ENCODE measurements around the gene PDLIM1.

PDLIM1 gene

DNA sequence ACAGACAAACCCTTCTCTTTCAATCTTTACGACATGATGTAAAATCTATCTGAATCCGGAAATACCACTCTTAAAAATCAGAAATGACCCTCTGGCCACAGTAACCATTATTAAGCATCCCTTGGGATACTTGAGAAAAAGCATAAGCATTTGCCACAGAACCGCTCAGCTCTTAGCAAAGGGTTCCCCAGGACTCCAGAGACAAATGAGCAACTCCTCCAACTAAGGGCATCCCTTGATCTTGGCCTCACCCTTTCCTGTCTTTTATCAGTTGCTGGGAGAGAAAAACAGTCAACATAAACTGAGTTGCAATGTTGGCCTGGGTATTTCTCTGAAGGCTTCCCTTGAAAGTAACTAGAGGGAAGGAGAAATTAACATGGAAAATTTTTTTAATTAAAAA is 3.5 kb downstream of the PDLIM1 start:
- no peak for DNase-seq

DNA sequence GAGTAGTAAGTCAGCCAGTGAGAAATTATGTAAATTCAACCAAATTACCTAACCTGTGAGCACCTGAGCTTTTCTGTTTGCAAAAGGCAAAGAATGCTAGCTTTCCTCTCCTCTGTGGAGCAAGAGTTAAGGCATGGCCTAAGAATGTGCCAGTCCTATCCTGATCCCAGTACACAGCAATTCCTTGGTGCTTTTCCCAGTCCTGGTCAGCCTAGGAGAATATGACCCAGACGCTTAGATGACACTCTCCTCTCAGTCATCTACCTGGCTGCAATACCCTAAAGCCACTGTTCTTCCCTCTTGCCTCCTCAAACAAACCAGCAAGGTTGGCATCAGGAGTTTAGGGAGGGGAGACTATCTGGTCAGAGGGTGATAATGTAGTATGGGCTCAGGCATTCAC is 4.1 kb downstream of the PDLIM1 start:
- no peak for DNase-seq

DNA sequence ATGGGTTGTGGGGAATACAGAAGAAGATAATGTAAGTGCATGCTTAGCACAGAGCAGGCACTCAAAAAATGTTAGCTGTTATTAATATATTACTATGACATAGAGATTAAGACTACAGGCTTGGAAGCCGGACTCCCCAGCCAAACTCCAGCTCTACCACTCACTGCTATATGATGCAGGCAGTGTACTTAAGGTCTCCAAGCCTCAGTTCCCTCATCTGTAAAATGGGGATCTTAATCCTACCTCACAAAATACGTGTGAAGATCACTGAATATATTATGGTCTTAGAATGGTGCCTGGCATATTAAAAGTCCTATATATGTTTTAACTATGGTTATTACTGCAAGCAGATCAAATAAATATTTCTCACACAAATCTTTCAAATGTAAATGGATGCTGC is 5.2 kb downstream of the PDLIM1 start:
- no peak for DNase-seq

DNA sequence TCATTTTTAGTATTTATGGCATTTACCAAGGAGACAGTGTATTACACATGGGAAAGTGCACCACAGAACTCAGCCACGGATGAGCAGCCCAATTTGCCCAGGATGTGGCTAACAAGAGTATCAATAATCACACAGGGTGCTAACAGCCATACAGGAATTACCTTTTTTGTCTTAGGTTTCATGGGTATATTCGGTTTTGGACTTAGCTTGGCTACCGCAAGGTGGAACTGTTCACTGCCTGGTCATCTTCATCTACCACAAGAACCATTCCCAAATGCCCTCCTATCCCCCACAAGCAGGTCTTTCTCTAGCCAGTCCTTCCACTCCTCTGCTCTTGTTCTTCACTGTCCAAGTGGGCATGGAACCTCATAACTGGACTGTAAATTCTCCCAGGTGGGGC is 6.0 kb downstream of the PDLIM1 start:
- no peak for DNase-seq

DNA sequence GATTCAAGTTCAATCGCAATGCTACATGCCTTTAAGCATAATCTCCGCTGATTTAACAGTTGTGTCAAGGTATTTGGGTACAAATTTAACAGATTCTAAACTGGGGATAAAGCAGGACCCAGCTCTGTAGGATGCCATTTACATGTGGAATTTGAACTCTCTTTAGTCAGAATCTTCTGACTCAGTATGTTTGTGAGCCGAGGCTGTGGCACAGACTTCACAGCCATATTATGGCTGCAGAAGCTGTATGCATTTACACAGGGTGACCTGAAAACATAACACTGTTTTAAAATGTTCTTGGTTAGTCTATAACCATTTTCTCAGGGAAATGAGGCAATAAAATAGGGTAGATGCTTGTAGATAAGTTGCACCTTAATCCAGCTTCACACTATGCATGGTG is 8.7 kb downstream of the PDLIM1 start:
- no peak for DNase-seq

DNA sequence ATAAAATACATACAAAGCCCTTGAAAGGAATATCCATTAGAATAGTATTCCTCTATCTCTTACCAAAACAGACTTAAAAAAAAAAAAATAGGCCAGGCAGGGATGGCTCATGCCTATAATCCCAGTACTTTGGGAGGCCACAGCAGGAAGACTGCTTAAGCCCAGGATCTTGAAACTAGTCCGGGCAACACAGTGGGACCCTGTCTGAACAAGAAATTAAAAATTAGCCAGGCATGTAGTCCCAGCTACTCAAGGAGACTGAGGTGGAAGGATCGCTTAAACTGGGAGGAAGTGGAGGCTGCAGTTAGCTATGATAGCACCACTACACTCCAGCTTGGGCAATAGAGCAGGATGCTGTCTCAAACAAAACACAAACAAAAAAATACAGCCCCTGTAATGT is 9.6 kb downstream of the PDLIM1 start:
- DNase-seq, result no peak

GRCh38 chr10:95280637-95281036 is 10.2 kb downstream of the PDLIM1 start:
- DNase-seq, result no peak

- DNase-seq, result no peak
Observed at GRCh38 chr10:95279042-95279820, 11.6 kb downstream of the PDLIM1 start.

DNA sequence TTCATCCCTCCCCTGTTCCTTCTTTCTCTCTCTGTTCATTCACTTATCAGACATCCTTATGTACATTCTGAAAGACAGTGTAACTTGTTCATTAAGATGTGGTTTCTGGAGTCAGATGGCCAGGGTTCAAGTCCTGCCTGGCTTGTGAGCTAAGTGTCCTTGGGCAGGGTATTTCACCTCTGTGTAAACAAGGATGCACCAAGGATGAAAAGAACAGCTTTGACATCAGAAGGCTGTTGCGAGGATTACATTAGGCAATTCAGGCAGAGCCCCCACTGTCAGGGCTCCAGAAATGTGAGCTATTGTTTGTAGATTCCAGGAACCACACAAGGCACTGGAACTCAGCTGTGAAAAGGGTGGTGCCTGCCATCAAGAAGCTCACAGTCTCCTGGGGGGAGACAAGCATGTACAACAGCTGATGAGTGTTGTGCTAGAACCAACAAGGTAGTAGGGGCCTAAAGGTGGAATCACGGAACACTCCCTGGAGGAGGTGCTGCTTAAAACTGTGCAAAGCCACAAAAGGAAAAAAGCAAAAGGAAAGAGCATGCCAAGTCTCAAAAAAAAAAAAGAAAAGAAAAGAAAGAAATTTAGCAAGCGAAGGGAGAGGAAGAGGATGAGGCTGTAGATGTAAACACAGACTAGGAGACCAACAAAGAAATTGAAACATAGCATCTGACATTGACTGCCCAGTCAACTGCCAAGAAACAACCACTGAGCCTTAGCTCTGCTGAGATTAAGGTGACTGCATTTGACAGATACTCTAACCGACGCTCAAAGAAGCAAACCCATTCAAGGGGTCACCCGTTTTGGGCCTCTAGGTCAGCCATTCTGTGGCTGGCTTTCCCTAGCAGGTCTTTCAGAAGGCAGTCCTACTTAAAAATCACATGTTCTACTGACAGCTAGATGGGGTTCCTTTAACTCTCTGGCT is 12.5 kb downstream of the PDLIM1 start:
- DNase-seq, result no peak

GRCh38 chr10:95277614-95278013 is 13.2 kb downstream of the PDLIM1 start:
- DNase-seq, result no peak

DNA sequence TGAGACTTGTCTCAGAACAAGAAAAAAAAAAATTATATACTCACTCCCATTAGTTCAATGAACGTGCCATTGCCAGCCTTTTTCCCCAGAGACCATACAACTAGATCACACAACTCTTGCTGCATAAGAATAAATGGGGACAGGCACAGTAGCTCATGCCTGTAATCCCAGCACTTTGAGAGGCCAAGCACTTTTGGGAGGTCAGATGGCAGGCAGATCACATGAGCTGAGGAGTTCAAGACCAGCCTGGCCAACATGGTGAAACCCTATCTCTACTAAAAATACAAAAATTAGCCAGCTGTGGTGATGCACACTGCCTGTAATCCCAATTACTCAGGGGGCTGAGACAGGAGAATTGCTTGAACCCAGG is 13.6 kb downstream of the PDLIM1 start:
- no peak for DNase-seq

DNA sequence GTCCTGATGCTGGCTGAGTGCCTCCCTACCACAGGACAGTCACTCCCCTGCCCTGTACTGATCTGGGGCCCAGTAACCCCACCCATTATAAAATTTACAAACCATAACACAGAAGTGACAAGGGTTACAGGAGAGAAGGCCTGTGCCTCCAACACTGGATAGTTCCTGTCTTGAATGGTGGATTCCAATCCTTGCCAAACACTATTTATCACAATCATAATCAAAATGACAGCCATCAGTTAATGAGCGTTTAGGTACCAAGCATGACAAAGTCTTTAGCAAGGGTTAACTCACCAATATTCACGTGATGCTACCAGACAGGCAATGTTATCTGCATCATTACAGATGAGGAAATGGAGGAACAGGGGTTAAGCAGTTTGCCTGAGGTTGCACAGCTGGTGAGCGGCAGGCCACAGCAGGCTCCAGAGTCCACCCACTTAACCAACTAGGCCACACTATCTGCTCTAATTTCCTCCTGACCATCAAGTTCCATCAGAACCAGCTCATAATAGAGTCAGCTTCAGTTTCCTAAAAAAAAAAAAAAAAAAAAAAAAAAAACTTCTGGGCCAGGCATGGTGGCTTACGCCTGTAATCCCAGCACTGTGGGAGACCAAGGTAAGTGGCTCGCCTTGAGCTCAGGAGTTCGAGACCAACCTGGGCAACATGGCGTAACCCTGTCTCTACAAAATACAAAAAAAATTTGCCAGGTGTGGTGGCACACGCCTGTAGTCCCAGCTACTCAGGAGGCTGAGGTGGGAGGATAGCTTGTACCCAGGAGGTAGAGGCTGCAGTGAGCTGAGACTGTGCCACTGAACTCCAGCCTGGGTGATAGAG is 14.2 kb downstream of the PDLIM1 start:
- no peak for DNase-seq

GRCh38 chr10:95275726-95276366 is 15.0 kb downstream of the PDLIM1 start:
- no peak for DNase-seq

DNA sequence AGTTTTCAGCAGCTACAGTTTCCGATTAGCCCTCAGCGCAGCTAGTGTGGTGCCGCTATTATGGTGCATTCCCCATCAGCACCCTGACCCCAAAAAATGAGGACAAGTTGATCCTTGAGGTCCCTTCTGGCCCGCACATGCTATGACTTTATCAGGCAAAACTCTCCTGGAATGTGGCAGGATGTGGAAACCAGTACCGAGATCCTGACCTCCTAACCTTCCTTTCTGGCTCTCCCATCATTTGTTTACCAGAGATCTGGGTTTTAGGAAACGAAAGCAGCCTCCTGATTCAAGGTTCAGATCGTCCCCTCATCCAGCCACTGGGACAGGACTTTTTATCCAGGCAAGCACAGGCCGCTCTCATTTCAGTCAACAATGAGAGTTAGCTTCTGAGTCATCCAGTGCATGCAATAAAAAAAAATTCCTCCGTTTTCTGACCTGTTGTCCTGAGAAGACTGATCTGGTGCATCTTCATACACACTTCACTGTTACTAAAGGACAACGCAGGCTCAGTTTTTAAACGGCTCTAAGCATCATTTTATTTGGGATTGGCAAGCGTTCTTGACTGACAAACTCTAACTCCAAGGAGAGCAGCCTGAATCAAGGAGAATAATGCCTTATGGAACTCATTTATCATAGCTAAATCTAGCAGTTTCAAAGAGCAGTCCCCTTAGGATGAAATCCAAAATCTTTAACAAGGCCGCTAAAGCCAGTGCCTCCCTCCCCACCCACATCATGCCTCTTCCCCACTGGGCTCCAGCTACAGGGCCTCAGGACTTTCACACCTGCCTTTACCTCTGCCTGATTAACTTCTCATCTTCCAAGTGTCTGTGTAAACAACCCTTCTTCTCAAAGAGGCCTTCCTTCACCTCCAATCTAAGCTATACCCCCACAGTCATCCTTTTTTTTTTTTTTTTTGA is 17.1 kb downstream of the PDLIM1 start:
- no peak for DNase-seq

DNA sequence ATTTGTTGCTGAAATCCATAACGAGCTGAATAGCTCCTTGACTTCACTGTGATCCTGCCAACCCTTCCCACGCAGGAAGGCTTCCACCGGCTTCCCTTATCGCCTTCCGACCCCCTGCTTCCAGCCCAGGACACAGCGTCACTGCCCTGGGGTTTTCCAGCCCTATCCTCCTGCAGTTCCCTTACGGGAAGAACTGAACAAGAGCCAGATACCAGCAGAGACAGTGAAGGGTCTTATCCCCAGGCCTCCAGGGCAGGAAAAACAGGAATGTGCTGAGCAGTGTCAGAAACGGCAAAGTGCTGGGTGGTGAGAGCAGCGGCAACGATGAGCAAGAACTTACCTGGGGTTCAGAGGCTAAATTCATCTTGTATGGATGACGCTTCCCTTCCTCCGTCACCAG is 22.4 kb downstream of the PDLIM1 start:
- no peak for DNase-seq

DNA sequence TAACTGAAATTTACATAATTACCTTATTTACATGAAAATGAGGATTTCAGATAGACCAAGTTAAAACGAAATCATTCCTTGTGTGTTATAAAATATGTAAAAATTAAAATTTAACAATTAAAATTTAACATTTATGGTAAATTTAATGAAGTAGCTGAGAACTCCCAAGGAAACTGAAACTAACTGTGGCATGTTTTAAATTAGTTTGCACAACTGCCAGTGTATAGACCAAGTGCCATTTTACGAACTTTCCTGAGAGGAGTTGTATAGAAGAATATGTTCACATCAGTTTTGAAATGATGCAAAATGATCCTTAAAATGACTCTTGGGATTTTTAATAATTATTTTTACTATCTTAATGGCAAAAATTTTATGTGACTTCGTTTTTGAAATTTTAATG is 23.6 kb downstream of the PDLIM1 start:
- no peak for DNase-seq

GRCh38 chr10:95266674-95267095 is 24.1 kb downstream of the PDLIM1 start:
- no peak for DNase-seq

DNA sequence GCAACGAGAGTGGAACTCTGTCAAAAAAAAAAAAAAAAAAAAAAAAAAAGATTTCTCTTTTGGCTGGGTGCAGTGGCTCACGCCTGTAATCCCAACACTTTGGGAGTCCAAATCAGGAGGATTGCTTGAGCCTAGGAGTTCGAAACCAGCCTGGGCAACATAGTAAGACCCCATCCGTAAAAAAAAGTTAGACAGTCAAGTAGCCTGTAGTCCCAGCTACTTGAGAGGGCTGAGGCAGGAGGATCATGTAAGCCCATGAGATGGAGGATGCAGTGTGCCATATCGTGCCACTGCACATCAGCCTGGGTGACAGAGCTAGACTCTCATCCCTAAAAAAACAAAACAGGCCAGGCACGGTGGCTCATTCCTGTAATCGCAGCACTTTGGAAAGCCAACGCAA is 25.2 kb downstream of the PDLIM1 start:
- DNase-seq, result no peak

- DNase-seq, result no peak
Observed at GRCh38 chr10:95264227-95265051, 26.4 kb downstream of the PDLIM1 start.

- no peak for DNase-seq
Observed at GRCh38 chr10:95263864-95264226, 27.0 kb downstream of the PDLIM1 start.
